IPS-11a (cell line): ENCODE results near the gene SOX10.

Source experiments
- H3K4me3 ChIP-seq: one replicate; pipeline ENCODE4 v1.5.1; 2013; ENCODE audit warnings: low read depth, low read length, control low read depth

Gene SOX10

DNA sequence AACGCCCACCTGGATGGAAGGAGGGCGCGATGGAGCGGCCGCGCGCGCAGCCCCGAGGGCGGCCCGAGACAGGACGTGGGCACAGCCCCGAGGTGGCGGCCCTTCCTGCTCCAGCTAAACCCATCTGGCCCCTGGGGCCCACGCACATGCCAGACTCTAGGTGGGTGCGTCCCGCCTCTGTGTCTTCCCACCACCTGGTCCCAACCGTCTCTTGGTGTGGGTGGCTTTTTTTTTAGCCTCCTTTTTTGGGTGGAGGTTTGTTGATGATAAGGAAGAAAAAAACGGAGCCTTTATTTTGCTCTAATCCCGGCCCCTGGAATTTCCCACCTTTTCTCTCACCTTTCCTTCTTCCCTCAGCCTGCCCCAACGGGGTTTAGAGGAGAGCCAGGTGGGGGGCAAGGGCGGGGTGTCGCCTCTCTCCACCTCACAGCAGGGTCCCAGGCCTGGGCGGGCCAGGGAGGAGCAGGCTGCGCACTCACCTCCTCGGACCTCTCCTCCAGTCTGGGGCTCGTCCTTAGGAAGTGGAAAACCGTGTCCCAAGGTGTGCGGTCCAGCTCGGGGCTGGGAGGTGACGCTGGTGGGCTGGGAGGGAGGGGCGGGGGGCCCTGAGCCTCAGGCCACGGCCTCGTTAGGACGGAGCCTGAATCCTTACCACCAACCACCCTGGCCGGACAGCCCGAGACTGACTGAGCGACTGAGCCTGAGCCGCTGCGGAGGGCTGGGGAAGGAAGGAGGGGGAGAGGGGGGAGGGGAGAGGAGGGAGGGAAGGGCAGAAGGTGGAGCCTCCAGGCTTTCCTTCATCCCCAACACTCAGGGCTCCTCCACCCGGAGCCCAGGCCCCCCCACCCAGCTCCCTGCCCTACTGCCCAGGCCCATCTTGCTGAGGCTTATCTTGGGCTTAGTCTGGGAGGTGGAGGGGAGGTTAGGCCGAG, at the start of gene SOX10:
SOX10 (minus strand) TSS at position 696 of the 932 bp plus-strand sequence. CDS start 771 bp downstream, outside the sequence.
- H3K4me3 ChIP-seq = no peak within 1 kb of the TSS

DNA sequence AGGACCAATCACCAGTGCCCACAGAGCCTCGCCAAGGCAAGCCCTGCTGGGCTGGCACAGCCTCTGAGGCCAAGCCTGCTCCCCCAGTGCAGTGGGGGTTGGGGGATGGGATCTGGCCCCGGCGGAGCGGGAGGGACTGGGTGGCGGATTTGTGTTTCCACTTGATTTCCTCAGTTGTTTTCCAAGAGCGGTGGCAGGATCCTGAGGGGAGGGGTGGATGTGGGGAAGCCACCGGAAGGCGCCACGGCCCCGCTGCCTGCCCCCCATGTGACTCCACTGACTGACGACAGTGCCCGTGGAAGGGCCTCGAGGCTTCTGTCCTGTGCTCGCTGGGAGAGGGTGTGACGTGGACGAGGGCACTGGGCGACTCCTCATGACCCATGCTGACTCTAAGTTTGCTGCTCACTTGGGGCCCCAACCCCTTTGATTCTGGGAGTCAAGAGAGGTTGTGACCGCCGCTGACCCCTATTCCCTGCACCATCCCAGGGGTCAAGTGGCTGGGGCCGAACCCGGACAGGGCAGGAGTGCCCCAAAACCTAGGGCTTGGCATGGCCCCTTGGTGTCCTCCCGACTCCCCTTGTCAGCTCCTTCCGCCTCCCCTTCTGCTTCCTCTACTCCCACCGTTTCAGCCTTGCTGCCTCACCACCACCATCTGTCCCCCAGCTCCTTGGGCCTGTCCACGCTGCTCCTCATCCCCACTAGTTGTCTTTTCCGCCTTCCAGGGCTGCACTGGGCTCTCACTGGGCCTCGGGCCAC, 49.3 kb upstream of the SOX10 start:
- H3K4me3 ChIP-seq = no peak overlapping the region

GRCh38 chr22:38032681-38033521, 48.5 kb upstream of the SOX10 start:
- no peak overlapping the region for H3K4me3 ChIP-seq

DNA sequence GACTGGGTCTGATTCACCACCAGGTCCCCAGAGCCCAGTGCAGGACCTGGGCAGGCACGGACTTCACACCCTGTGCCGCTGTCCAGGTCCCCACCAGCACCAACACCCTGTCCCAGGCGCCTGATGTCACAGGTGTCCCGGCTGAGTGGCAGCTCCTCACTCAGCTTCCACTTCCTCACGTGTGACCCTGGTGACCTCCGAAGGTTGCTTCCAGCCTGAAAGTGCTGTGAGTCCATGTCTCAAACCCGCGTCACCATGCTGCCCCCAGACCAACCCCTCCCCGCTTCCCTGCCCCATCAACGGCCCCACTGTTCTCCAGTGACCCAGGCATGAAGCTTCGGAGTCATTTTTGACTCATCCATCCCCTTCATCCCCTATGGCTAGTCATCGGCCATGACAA, 47.1 kb upstream of the SOX10 start:
- H3K4me3 ChIP-seq = no peak overlapping the region

DNA sequence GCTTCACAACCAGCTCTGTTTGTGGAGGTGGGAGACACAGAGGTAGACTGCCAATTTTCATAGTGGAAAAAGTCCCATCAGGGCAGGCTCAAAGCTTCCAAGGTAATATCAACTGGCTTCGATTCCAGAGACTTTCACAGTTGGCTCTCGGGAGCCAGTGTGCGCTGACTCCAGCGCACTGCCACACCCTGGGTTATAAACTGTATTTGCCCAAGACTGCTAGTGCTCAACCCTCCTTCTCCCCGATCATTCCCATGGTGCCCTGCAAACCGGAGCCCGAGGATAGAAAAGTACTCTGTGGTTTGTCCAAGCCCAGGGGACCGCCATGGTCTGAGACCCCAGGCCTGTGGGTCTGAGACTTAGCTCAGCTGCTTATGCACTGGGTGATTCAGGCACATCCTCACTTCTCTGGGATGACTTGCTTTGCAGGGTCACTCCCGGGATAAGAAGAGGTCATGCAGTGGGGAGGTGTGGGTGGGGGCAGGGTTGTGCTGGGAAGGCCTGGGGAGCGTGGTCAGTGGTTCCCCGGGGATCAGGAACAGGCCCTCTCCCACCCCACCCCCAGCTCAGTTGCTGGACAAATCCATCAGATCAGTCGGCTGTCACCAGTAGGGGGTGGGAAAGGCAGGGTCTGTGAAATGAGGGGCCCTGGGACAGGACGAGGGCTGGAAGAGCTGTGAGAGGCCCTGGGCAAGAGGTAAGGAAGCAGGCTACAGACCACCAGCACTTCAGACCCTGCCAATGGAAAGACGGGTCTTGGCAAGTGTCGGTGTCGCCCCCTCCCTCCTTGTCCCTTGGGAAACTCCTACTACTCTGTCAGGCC, 46.2 kb upstream of the SOX10 start:
- no peak overlapping the region for H3K4me3 ChIP-seq

DNA sequence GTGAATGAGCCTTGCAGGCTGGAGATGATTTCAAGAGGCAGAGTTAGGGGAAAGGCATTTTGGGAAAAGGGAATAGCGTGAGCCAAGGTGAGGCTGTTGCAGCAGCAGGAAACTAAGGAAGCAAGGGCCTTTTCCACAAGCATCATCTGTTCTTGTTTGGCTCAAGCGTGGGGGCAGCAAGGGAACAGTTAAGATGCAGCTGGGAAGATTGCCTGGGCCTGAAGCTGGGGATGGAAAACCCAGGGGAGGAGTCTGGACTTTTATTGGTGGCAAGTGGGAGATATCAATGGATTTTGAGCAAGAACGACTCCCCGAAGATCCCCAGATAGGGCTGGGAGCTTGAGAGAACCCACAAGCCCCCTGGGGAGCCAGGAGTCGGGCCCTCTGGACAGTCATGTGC, 45.5 kb upstream of the SOX10 start:
- H3K4me3 ChIP-seq = no peak overlapping the region

DNA sequence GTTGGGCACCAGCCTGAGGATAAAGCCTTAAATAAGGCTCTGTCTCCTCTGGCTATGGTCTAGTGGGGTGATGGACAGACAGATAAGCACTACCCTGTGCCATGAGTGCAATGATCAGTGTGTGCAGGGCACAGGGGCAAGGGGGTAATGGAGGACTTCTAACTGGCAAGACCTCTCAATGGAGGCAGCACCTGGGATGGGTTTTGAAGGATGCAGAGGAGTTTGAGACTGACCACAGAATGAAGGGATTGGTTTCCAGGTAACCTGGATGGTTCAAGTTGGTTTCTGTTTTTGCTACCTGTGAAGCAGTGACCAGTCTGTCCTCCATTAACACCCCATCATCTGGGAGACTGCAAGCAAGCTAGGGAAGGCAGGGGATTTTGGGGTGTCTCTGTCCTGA, 45.0 kb upstream of the SOX10 start:
- no peak overlapping the region for H3K4me3 ChIP-seq

DNA sequence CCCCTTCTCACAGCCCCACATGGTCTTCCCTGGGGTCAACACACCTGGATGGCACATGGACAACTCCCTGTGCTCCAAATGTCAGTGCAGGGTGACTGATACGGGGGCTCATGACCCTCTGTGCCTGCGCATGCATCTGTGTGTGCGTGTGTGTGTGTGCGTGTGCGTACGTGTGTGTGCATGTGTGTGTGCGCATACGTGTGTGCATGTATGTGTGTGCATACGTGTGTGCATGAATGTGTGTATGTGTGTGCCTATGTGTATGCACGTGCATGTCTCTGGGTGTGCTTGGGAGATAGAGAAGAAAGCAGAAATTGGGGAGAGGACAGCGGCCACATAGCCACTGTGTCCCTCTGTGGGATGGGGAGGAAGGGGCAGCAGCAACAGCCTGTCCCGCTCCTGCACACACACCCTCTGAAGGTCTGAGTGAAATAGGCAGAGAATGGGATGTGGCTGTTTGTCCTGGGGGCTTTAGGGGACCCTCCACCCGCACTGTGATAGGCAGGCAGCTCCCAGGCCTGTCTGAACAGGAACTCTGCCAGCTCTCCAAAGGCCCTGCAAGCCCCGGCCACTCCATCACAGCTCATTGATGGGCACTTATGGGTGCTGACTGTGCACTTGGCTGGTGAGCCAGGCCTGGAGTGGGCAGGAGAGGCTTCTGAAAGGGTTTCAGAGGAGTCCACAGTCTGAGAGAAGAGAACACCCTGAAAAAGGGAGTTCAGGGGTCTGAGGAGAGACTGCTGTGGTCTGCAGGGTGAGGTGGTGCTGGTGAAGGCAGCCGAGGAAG, 44.2 kb upstream of the SOX10 start:
- H3K4me3 ChIP-seq = no peak overlapping the region

GRCh38 chr22:38027487-38027886, 43.1 kb upstream of the SOX10 start:
- H3K4me3 ChIP-seq = no peak overlapping the region

- no peak overlapping the region for H3K4me3 ChIP-seq
Observed at GRCh38 chr22:38026130-38027111, 42.1 kb upstream of the SOX10 start.

- no peak overlapping the region for H3K4me3 ChIP-seq
Observed at GRCh38 chr22:38025514-38025913, 41.2 kb upstream of the SOX10 start.

DNA sequence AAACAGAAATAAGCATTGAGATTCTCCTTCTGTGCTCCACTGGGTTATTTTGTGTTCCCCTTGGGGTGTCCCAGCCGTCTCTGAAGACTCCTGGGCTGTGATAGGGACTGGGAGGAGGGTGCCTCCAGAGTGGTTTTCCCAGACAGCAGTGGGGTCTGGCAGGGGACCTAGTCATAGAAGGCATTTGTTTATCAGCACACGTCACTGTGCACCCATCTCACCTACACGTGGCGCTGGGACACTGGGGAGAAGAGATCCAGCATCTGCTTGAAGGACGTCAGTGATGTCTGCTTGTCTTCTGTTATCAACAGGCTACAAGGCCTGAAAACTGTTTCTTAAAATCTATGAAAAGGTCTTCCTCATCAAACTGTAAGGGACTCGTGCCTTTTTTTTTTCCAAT, 38.7 kb upstream of the SOX10 start:
- no peak overlapping the region for H3K4me3 ChIP-seq

DNA sequence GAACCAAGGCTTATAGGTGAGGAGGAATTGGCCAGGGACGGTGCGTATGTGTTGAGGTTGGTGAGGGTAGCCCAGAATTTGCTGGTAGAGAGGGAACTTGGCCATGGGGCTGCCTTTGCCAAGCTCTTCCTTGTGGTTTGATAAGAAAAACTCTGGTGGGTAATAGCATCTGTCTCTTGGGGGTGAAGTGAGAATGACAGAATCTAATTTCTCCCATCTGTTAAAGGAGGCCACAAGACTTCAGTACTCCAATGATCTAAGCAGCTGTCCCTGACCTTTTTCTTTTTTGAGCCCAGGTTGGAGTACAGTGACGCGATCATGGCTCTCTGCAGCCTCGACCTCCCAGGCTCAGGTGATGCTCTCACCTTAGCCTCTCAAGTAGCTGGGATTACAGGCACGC, 36.9 kb upstream of the SOX10 start:
- H3K4me3 ChIP-seq = no peak overlapping the region

DNA sequence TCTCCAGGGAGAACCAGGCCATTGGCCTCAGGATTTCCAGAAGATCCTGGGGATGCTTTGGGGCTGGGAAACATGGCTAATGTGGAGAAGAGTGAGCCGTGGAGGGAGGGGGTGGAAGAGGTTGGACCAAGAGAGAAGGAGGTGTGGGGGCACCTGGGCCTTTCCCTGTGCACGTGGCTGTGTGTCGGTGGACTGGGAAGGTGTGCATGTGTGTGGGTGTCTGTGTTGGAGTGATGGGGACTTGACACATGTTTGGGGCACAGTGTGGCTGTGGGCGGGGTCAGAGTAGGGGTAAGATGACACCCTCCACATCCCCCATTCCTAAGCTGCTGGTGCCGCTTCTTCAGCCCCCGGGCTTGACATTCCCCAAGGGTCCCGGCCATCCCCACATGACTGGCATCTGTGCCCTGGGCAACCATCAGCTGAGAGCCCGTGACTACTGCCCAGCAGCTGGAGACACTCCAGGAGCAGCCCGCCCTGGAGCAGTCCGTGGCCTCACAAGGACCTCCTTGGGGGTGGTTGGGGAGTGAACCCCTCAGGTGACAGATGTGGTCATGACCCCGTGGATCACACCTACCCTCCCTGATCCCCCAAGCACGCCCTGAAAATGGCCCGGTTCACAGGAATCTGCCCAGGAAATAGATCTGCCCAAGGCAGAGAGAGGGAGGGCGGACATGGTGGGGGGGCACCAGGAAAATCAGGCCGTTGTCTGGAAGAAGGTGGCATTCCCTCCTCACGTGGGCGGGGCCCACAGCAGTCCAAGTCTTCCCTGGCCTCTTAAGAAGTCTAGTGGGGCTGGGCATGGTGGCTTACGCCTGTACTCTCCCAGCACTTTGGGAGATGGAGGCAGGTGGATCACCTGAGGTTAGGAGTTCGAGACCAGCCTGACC, 34.8 kb upstream of the SOX10 start:
- H3K4me3 ChIP-seq = no peak overlapping the region

DNA sequence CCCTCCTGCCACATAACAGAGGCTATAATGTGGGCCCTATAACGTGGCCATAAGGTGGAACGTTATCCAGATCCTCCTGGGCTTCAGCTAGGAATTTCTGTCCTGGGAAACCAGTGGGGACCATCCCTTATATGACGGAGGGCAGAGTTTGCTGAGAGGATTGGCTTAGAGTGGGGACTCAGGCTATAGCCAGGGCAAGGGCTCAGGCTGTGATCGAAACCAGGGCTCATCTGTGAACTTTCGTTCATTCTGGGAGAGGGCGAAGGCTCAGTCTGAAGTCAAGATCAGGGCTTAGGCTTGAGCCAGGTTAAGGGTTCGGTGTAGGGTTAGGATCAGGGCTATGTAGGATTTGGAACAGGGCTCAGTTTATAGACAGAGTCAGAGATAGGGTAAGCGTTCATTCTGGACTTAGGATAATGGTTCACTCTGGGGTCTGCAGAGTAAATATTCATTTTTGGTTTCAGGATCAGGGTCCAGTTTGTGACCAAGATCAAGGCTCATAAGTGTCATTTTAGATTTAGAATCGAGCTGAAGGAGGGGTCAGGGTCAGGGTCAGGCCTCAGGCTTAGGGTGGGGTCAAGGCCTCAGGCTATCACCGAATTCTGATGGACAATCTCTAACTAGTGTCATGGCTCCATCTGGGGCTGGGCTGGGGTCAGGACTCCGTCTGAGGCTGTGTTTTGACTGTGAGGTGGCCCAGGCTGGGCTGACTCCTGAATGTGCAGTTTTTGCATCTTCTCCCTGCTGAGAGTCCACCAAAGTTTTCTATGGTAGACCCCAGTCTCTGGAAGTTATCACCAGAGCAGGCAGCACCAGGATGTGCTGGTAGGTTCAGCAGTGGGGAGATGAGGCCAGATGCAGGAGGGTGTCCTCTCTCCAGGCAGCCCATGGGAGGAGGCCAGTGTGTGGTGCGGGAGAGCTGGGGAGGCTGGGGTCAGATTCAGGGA, 33.9 kb upstream of the SOX10 start:
- H3K4me3 ChIP-seq = no peak overlapping the region

DNA sequence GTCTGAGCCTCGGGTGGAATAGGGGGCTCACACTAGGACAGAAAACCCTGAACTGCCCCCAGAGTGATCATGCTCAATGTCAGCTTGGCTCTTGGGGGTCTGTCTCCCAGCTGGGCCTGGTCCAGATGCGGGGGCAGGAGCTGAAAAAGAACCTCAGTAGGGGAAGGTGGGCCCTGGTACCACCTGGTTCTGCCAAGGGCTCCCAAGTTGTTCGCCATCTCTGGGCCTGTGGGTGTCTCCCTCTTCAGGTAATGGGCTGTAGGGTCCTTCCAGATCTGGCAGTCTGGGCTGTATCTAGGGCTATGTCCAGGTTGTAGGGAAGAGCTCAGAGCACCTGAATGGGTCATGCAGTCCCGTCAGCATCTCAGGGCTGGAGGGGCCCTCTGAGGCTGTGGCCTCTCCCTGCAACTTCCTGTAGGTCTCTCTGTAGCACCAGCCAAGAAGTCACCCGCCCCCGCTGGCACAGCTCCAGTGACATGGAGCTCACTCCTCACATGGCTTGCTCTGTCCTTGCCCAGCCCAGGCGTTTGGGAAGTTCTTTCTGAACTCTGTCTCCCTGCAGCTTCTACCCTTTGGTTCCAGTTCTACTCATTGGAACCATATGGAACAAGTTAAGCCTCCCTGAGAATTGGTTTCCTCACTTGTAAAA, 33.0 kb upstream of the SOX10 start:
- no peak overlapping the region for H3K4me3 ChIP-seq
